NCI-H1694 (cell line): ENCODE results near the gene PSMD7.
"Not testable (repeated sequence)": the region's sequence is repeated elsewhere in the genome, so short reads cannot be mapped to it uniquely, and the experiment has no call there.

Experiments
- DNase-seq: peaks from one replicate; lab custom pipeline; 2025; lab: John Stamatoyannopoulos, UW

Gene PSMD7

GRCh38 chr16:74297145-74297665 lies 591 bp downstream of the PSMD7 start:
- DNase-seq: no peak

GRCh38 chr16:74298104-74298503 lies 1.5 kb downstream of the PSMD7 start:
- DNase-seq: no peak

GRCh38 chr16:74302341-74302740 lies 5.7 kb downstream of the PSMD7 start:
- DNase-seq: no peak

GRCh38 chr16:74304164-74304834 lies 7.7 kb downstream of the PSMD7 start:
- DNase-seq: no peak

- no peak for DNase-seq
Observed at GRCh38 chr16:74304835-74305176, 8.2 kb downstream of the PSMD7 start.

- no peak for DNase-seq
Observed at GRCh38 chr16:74305281-74305680, 8.7 kb downstream of the PSMD7 start.

- no peak for DNase-seq
Observed at GRCh38 chr16:74305978-74306784, 9.6 kb downstream of the PSMD7 start.

- DNase-seq: no peak
Observed at GRCh38 chr16:74307383-74307782, 10.8 kb downstream of the PSMD7 start.

- peak; percentile 61 for DNase-seq
Observed at GRCh38 chr16:74309789-74310781, 13.5 kb downstream of the PSMD7 start.

- no peak for DNase-seq
Observed at GRCh38 chr16:74315059-74315458, 18.4 kb downstream of the PSMD7 start.

GRCh38 chr16:74320707-74321106 lies 24.1 kb downstream of the PSMD7 start:
- no peak for DNase-seq

GRCh38 chr16:74321356-74321755 lies 24.7 kb downstream of the PSMD7 start:
- DNase-seq: no peak

GRCh38 chr16:74322301-74322710 lies 25.7 kb downstream of the PSMD7 start:
- no peak for DNase-seq

- not testable (repeated sequence) for DNase-seq
Observed at GRCh38 chr16:74324777-74325176, 28.2 kb downstream of the PSMD7 start.

GRCh38 chr16:74325641-74326040 lies 29.0 kb downstream of the PSMD7 start:
- no peak for DNase-seq

GRCh38 chr16:74328346-74328745 lies 31.7 kb downstream of the PSMD7 start:
- not testable (repeated sequence) for DNase-seq

GRCh38 chr16:74332469-74332868 lies 35.9 kb downstream of the PSMD7 start:
- not testable (repeated sequence) for DNase-seq

- not testable (repeated sequence) for DNase-seq
Observed at GRCh38 chr16:74337506-74337905, 40.9 kb downstream of the PSMD7 start.

GRCh38 chr16:74339226-74339625 lies 42.6 kb downstream of the PSMD7 start:
- not testable (repeated sequence) for DNase-seq

GRCh38 chr16:74353038-74353437 lies 56.4 kb downstream of the PSMD7 start:
- not testable (repeated sequence) for DNase-seq
